Stimulated activated memory B cell treated with anti-CD40 and anti-IgM and Interleukin-4, amounts not matched to agents 10 μg/mL and 1 μg/mL and 100 μg/mL, for 72 hours (primary cell): ENCODE results near the gene PITX1.

Experiments
- ATAC-seq: fragments of 150-1000 bp; cut with Tn5 transposase; 2 replicates; pipeline ENCODE4 v1.10.0; 2021
- H3K27ac Mint-ChIP-seq: one replicate; pipeline ENCODE4 v1.8.0; 2022; ENCODE audit warnings: mild to moderate bottlenecking, mixed read lengths
- H3K27me3 Mint-ChIP-seq: one replicate; pipeline ENCODE4 v1.8.0; 2022; ENCODE audit warnings: mixed read lengths
- H3K36me3 Mint-ChIP-seq: one replicate; pipeline ENCODE4 v1.8.0; 2022; ENCODE audit warnings: mixed read lengths
- H3K4me1 Mint-ChIP-seq: one replicate; pipeline ENCODE4 v1.8.0; 2022; ENCODE audit warnings: mixed read lengths
- H3K4me3 Mint-ChIP-seq: one replicate; pipeline ENCODE4 v1.8.0; 2022; ENCODE audit warnings: mild to moderate bottlenecking, moderate library complexity, mixed read lengths
- H3K9me3 Mint-ChIP-seq: one replicate; pipeline ENCODE4 v1.8.0; 2022; ENCODE audit warnings: mixed read lengths

Gene PITX1

GRCh38 chr5:135030123-135030955 lies 3.7 kb downstream of the PITX1 start:
- Mint-ChIP-seq H3K27ac (no peak overlapping the region), H3K27me3 (peaks cover 91% of the 10 kb centered on the region), H3K4me3 (peak overlapping the region; percentile 10), H3K9me3 (peaks cover 8% of the 10 kb centered on the region), H3K4me1 (peaks cover 49% of the 10 kb centered on the region), H3K36me3 (peaks cover 8% of the 10 kb centered on the region)
- no peak for ATAC-seq

GRCh38 chr5:135029477-135030122 lies 4.4 kb downstream of the PITX1 start:
- peak overlapping the region; percentile 8 for H3K4me3 Mint-ChIP-seq
- no peak for ATAC-seq
- peaks cover 8% of the 10 kb centered on the region for H3K9me3 Mint-ChIP-seq
- peaks cover 43% of the 10 kb centered on the region for H3K4me1 Mint-ChIP-seq
- H3K36me3 Mint-ChIP-seq = peaks cover 8% of the 10 kb centered on the region
- peaks cover 89% of the 10 kb centered on the region for H3K27me3 Mint-ChIP-seq
- H3K27ac Mint-ChIP-seq = no peak overlapping the region

- H3K36me3 Mint-ChIP-seq = peaks cover 8% of the 10 kb centered on the region
- H3K4me3 Mint-ChIP-seq = no peak overlapping the region
- H3K9me3 Mint-ChIP-seq = peaks cover 8% of the 10 kb centered on the region
- H3K4me1 Mint-ChIP-seq = peaks cover 38% of the 10 kb centered on the region
- no peak for ATAC-seq
- peaks cover 84% of the 10 kb centered on the region for H3K27me3 Mint-ChIP-seq
- no peak overlapping the region for H3K27ac Mint-ChIP-seq
Measured at GRCh38 chr5:135028791-135029476, 5.1 kb downstream of the PITX1 start.

GRCh38 chr5:135027697-135028615 lies 6.1 kb downstream of the PITX1 start:
- Mint-ChIP-seq H3K27ac (no peak overlapping the region), H3K36me3 (peaks cover 12% of the 10 kb centered on the region), H3K9me3 (peaks cover 8% of the 10 kb centered on the region), H3K4me1 (peaks cover 32% of the 10 kb centered on the region), H3K4me3 (peak overlapping the region; percentile 34), H3K27me3 (peaks cover 83% of the 10 kb centered on the region)
- no peak for ATAC-seq

- no peak for ATAC-seq
- H3K36me3 Mint-ChIP-seq = peaks cover 13% of the 10 kb centered on the region
Measured at GRCh38 chr5:135027266-135027696, 6.7 kb downstream of the PITX1 start.

GRCh38 chr5:135026645-135027265 lies 7.3 kb downstream of the PITX1 start:
- Mint-ChIP-seq H3K36me3 (peaks cover 13% of the 10 kb centered on the region), H3K9me3 (peaks cover 8% of the 10 kb centered on the region), H3K27me3 (peaks cover 76% of the 10 kb centered on the region), H3K27ac (no peak overlapping the region), H3K4me3 (no peak overlapping the region), H3K4me1 (peaks cover 25% of the 10 kb centered on the region)
- ATAC-seq = no peak

More at GRCh38 chr5:135027266-135027696, 6.7 kb downstream of the PITX1 start:
- peaks cover 8% of the 10 kb centered on the region for H3K9me3 Mint-ChIP-seq
- H3K27ac Mint-ChIP-seq = no peak overlapping the region
- peaks cover 30% of the 10 kb centered on the region for H3K4me1 Mint-ChIP-seq
- H3K4me3 Mint-ChIP-seq = peak overlapping the region; percentile 34
- peaks cover 81% of the 10 kb centered on the region for H3K27me3 Mint-ChIP-seq

GRCh38 chr5:135025730-135026644 lies 8.0 kb downstream of the PITX1 start:
- Mint-ChIP-seq H3K27me3 (peaks cover 68% of the 10 kb centered on the region), H3K36me3 (peaks cover 13% of the 10 kb centered on the region), H3K27ac (no peak overlapping the region), H3K4me3 (no peak overlapping the region), H3K9me3 (peaks cover 8% of the 10 kb centered on the region), H3K4me1 (peaks cover 19% of the 10 kb centered on the region)
- ATAC-seq = no peak

- Mint-ChIP-seq H3K27me3 (peaks cover 60% of the 10 kb centered on the region), H3K36me3 (peaks cover 13% of the 10 kb centered on the region), H3K4me3 (no peak overlapping the region), H3K4me1 (peaks cover 11% of the 10 kb centered on the region), H3K9me3 (peaks cover 8% of the 10 kb centered on the region), H3K27ac (no peak overlapping the region)
- ATAC-seq = no peak
Measured at GRCh38 chr5:135024956-135025729, 8.9 kb downstream of the PITX1 start.

- Mint-ChIP-seq H3K36me3 (peaks cover 5% of the 10 kb centered on the region), H3K4me3 (no peak overlapping the region), H3K9me3 (no peaks in the 10 kb centered on the region), H3K27ac (no peak overlapping the region), H3K4me1 (no peaks in the 10 kb centered on the region), H3K27me3 (peaks cover 13% of the 10 kb centered on the region)
- no peak for ATAC-seq
Measured at GRCh38 chr5:135020111-135020895, 13.7 kb downstream of the PITX1 start.

- peaks cover 5% of the 10 kb centered on the region for H3K36me3 Mint-ChIP-seq
Measured at GRCh38 chr5:135019314-135019713, 14.7 kb downstream of the PITX1 start.

GRCh38 chr5:135018457-135018856 lies 15.6 kb downstream of the PITX1 start:
- Mint-ChIP-seq H3K4me1 (no peaks in the 10 kb centered on the region), H3K36me3 (peaks cover 8% of the 10 kb centered on the region), H3K27me3 (peaks cover 7% of the 10 kb centered on the region), H3K27ac (no peak overlapping the region), H3K4me3 (no peak overlapping the region), H3K9me3 (no peaks in the 10 kb centered on the region)
- no peak for ATAC-seq

More at GRCh38 chr5:135019314-135019713, 14.7 kb downstream of the PITX1 start:
- Mint-ChIP-seq H3K27me3 (peaks cover 9% of the 10 kb centered on the region), H3K4me3 (no peak overlapping the region), H3K4me1 (no peaks in the 10 kb centered on the region), H3K27ac (no peak overlapping the region), H3K9me3 (no peaks in the 10 kb centered on the region)
- ATAC-seq = no peak

GRCh38 chr5:135016861-135017290 lies 17.2 kb downstream of the PITX1 start:
- no peaks in the 10 kb centered on the region for H3K9me3 Mint-ChIP-seq
- peaks cover 5% of the 10 kb centered on the region for H3K36me3 Mint-ChIP-seq
- H3K4me3 Mint-ChIP-seq = no peak overlapping the region

More at GRCh38 chr5:135016861-135017290, 17.2 kb downstream of the PITX1 start:
- H3K27me3 Mint-ChIP-seq = no peaks in the 10 kb centered on the region
- ATAC-seq = no peak
- no peaks in the 10 kb centered on the region for H3K4me1 Mint-ChIP-seq
- no peak overlapping the region for H3K27ac Mint-ChIP-seq
